Measurements from ENCODE around the gene KCTD14.
"Not testable (repeated sequence)": the region's sequence is repeated elsewhere in the genome, so short reads cannot be mapped to it uniquely, and the experiment has no call there.

The KCTD14 gene

DNA sequence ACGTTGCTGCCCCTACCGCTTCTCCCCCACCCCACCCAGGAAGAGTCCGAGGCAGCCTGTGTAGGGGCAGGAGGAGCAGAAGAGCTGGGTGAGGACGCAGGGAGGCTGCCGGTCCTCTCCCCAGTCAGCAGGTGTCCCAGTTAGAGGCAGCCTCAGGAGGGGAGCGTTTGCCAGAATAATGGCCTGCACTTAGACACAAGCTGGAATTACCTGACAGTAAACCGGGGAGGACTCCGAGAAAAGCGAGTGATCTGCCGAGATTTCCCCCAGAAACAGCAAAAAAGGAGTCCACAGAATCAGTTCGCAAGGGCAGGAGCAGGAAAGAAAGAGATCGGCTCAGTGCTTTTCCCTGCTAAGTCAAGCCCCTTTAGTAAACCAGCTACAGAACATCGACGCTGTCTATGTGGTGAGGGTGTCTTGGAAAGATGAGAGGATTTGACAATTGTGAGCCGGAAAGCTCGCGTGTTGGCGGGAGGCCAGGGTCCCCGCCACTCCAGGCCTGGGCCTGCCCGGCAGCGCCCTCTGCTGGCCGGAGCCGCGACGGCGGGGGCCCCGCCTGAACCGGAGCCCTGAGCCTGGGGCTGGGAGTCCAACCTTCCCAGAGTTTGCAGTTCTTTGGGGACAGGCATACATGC, 22.9 kb upstream of the KCTD14 start:
- peak; percentile 72 to 83 for DNase-seq

DNA sequence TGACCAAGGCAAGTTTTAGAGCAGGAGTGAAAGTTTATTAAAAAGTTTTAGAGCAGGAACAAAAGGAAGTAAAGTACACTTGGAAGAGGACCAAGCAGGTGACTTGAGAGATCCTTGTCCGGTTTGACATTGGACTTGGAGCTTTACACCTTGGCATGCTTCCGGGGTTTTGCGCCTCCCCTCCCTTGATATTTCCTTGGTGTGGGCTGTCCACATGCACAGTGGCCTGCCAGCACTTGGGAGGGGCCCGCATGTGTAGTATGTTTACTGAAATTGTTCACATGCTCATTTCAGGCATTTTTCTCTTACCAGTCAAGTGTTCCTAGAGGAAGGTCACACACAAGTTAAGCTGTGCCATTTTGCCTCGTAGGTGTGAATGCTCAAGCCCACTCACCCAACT, 21.6 kb upstream of the KCTD14 start:
- no peak for DNase-seq

DNA sequence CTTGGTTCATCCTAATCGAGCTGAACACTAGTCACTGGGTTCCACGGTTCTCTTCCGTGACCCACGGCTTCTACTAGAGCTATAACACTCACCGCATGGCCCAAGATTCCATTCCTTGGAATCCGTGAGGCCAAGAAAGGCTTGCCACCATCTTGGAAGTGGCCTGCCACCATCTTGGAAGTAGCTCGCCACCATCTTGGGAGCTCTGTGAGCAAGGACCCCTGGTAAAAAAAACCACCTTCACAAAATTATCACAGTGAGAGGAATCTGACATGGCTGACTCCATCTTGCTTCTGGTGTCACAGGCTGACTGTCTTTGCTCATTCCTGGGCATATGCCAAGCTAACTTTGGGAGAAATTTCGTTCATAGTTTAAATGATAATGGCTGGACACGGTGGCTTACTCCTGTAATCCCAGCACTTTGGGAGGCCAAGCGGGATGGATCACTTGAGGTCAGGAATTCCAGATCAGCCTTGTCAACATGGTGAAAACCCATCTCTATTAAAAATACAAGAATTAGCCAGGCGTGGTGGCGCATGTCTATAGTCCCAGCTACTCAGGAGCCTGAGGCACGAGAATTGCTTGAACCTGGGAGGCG, 18.9 kb upstream of the KCTD14 start:
- no peak for DNase-seq

DNA sequence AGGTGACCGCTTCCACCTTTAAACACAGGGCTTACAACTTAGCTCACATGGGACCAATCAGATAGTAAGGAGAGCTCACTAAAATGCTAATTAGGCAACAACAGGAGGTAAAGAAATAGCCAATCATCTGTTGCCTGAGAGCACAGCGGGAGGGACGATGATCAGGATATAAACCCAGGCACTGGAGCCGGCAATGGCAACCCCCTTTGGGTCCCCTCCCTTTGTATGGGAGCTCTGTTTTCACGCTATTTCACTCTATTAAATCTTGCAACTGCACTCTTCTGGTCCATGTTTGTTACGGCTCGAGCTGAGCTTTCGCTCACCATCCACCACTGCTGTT, 18.3 kb upstream of the KCTD14 start:
- not testable (repeated sequence) for DNase-seq

DNA sequence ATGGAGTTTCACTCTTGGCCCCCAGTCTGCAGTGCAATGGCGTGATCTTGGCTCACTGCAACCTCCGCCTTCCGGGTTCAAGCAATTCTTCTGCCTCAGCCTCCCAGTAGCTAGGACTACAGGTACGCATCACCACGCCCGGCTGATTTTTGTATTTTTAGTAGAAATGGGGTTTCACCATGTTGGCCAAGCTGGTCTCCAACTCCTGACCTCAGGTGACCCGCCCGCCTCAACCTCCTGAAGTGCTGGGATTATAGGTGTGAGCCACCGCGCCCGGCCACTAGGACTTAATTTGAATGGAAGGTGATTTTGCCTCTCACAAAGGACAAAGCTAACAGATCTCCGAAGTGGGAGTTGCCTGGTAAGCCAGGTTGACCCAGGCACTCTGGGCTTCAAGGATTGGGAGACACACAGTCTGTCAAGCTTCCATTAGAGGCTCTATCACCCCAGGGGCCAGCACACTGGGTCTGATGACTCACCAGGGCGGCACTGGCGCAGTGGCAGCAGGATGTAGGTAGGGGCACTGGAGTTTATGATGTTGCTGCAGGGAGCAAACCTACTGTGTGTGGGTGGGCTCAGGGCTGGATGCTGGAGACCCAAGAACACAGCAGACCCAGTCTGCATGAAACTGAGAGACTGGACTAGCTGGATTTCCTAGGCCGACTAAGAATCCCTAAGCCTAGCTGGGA, 17.8 kb upstream of the KCTD14 start:
- no peak for DNase-seq

DNA sequence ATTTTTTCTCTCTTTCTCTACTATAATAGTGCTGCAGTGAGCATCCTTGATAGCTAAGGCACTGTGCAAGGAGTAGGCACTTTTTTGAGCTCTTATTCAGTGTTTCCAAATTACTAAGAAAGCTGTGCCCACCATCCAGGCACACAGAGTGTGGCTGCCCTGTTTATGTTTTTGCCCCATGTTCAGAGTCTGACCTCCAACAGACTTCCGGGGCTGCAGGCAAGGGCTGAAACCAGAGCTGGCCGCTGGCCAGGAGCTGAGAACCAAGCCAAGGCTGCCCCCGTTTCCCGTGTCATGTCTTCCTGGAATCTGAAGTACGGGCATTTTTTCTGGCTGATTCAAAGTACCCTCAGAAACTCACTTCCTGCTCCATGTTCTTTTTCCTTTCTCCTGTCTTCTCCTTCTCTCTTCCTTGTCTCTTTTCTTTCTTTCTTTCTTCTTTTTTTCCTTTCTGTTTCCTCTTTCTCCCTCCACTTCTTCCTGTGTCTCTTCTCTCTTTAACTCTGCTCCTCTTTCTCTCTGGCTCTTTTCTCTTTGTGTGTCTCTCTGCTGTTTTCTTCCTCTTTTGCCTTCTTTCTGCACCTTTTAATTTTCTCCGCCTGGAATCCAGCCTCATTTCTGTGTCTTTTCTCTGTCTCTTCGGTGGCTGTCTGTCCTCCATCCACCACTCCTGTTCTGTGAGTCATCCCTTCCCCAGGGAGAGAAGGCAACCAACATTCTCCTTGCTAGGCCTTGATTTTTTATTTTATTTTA, 17.0 kb upstream of the KCTD14 start:
- peak; percentile 61 to 83 for DNase-seq

DNA sequence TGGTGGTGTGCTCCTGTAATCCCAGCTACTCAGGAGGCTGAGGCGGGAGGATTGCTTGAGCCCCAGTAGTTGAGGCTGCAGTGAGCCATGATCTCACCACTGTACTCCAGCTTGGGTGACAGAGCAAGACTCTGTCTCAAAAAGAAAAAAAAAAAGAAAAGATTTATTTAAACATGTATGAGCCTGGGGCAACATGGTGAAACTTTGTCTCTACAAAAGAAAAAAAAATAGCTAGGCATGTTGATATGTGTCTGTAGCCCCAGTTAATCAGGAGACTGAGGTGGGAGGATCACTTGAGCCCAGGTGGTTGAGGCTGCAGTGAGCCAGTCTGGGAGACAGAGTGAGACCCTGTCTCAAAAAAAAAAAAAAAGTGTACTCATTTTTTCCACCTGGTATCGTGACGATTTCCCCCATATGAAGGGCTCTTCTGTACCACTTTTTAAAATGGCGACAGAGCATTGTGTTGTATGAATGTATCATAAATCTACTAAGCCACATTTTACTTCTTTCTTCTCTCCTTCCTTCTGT, 16.4 kb upstream of the KCTD14 start:
- DNase-seq, result no peak

DNA sequence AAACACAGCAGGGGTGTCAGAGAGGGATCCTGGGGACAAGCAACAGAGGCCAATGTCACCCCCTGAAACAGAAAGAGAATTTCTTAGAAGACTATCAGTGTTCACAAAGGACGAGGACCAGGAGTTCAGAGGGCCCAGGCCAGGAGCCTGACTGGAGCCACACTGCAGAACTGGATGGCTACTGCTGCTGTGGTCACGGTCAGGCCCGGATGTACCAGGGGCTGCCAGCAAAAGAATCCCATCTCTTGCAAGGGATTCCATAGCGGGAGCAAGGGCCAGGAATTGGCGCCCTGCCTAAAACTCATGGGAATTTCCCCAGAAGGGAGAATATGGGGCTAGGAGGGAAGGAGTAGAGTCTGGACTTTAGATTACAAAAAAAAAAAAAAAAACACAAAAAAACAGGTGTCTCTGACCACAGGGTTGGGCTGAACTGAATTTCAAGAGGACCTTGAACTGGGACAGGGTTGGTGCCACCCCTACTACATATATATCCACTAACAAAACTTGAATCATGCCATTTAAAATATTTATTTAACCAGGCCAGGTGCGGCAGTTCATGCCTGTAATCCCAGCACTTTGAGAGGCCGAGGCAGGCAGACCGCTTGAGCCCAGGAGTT, 15.7 kb upstream of the KCTD14 start:
- no peak for DNase-seq

DNA sequence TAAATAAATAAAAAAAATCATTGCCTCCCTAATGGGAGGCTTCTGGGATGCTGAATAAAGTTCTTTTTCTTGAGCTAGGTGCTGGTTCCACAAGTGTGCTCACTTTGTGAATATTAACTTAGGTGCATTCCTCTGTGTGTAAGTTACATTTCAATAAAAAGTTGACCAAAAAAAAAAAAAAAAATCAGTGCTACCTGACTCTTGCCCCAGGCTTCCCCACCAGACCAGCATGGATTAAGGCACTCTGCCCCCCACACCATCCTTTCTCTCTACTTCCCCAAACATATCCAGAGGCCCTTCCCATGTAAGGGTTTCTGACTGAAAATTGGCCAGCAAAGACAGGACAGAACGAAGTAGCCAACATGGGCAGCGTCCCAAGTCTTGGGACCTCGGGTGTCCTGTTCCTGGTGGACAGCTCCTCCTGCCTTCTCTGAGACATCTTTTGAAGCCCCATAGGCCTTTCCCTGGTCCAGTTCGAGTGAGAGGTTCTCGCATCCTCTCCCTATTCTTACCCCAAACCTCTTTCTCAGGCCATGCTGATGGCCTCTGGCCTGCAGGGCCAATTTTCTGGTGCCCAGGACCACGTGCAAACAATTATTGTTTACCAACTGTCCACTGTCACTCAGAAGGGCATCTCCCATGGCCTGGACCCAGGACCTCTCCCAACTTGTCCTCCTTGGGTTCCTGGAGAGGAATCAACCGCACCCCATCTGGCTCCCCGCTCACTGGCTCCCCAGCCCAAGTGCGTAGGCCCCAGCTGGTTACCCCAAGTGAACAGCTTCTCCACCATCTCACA, 14.9 kb upstream of the KCTD14 start:
- DNase-seq, result no peak

DNA sequence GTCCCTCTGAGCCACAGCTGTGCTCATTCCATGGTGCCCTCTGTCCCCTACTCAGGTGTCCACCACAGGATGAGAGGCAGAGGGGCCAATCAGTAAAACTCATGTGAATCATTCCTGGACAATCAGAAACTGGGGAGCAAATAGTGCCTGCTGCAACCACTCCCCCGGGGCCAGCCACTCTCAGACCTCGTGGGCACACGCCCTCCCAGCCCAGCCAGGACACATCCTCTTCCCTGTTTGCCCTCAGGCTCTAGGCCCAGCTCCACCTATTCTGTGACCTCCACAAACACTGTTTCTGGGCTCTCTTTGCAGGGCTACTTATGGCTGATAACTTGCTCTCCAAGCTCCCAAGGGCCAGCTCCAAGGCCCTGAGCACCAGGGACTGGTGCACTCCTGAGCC, 14.0 kb upstream of the KCTD14 start:
- DNase-seq, result no peak

DNA sequence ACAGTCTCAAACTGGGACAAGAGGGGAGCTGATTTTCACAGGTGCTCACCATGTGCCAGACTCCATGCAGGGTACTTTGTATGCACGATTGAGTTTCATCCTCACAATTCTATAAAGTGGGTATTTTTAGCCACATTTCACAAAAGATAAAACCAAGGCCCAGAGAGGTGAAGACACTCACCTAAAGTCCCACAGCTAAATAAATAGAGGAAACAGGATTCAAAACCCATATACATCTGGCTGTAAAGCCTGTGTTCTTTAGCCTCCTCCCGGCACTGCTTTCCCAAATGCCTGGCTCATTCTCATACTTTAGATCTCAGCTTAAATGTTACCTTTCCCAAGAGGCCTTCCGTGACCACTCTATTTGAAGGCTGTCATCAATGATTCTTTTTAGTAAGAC, 13.2 kb upstream of the KCTD14 start:
- DNase-seq, result no peak

DNA sequence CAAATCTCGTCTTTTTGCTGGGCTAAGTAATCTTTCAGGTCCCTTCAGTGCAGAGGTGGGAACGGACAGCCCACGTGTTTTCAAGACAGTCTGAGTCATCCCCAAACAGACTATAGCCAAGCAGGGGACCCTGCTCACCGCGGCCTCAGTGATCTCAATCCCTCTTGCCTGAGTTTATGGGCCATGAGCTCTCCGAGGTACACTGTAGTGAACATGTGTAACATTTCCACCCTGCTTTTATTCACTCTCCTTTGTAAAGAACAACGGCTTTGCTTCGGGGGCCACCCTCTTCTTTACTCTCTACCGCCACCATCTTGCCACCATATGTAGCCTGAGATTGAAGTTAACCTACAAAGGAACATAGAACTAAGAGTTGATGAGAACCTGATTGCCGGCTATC, 11.5 kb upstream of the KCTD14 start:
- no peak for DNase-seq

DNA sequence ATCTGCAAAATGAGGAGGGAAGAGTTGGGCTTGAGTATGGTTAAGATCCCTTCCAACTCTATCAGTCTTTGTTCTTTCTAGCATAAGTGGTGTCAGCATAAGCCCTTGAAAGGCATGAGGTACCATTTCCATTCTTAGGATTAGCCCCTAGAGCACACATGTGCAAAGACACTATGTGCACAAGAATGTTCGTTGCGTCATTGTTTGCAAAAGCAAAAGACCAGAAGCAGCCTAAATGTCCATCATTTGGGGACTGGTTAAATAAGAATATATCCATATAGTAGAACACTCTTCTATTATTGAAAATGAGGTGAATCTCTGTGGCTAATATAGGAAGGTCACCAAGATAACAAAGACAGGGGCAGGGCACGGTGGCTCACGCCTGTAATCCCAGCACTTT, 10.0 kb upstream of the KCTD14 start:
- DNase-seq, result no peak

DNA sequence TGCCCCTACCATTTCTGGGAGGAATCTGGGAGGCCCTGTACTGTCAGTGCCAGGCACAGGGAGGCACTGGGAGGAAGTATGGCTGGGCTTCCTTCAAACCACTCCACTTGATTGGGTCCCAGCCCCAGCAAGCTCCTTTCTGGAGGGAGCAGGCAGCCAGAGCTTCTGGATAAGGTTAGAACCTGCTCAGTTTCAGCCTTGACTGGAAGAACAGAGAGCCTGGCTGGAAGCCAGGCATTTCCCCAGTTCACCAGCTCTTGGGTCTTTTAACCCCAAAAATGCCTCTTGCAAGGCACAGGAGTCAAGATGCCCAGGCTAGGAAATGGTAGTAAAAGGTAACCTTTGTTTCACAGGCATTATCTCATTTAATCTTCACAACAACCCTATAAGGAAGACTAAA, 9.0 kb upstream of the KCTD14 start:
- no peak for DNase-seq

DNA sequence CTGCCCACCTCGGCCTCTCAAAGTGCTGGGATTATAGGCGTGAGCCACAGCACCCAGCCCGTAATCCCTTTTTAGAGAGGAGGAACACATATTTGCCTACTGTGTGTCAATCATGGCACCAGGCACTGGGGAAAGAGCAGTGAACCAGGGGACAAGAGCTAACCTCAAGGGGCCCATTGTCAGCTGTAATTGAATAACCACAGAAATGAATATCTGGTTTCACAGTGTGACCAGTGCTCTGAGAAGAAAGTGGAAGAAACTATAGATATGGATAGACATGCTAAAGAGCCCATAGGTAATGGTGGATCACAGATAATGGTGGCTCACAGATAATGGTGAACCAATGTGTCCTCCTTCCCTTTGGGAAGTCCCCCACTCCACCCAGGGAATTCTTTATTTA, 8.6 kb upstream of the KCTD14 start:
- DNase-seq, result no peak

DNA sequence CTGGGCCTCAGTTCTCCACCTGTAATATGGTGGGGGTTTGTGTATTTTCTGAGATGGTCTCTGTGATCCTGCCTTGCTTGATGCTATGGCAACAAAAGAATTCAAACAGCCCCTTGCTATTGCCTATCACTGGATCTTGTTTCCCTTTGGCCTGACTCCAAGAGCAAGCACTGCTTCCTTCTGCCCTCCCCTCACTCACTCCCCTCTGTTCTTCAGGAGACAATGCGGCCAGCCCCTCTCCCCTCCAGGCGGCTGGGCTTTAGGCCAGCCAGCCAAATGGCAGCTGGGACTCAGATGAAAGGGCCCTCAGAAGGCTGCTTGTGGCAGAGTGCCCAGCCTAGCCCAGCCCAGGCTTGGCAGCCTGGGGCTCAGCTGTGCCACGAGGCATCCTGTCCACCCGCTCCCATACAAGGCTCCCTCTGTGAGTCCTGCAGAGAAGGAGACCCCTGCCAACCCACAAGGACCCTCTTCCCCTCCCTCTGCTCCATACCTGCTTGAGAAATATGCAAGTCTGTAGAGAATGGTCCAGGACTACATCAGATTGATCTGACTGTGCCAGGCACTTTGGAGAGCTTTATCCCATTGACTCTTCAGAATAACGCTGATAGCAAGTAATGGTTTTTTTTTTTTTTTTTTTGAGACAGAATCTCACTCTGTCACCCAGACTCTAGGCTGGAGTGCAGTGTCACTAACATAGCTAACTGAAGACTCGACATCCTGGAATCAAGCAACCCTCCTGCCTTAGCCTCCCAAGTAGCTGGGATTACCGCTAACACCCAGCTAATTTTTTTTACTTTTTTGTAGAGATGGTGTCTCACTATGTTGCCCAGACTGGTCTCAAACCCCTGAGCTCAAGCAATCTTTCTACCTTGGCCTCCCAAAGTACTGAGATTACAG, 7.6 kb upstream of the KCTD14 start:
- DNase-seq, result peak; percentile 99

DNA sequence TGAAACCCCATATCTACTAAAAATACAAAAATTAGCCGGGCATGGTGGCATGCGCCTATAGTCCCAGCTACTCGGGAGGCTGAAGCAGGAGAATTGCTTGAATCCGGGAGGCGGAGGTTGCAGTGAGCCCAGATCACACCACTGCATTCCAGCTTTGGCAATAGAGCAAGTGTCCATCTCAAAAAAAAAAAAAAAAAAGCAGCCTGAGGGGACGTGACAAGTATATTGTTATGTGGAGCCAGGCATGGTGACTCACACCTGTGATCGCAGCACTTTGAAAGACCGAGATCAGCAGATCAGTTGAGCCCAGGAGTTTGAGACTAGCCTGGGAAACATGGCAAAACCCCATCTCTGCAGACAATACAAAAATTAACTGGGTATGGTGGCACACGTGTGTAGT, 5.3 kb upstream of the KCTD14 start:
- DNase-seq, result not testable (repeated sequence)

DNA sequence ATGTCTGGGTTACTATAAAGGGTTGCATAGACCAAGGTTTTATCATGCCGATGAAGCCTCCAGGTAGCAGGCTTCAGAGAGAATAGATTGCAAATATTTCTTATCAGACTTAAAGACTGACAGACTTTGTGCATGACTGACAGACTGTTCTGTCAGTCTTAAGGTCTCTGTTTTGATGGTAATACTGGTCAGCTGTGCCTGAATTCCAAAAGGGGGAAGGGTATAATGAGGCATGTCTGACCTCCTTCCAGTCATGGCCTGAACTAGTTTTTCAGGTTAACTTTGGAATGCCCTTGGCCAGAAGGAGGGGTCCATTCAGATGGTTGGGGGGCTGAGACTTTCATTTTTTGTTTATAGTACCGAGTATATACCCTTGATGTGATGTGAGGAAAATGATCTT, 4.7 kb upstream of the KCTD14 start:
- no peak for DNase-seq

DNA sequence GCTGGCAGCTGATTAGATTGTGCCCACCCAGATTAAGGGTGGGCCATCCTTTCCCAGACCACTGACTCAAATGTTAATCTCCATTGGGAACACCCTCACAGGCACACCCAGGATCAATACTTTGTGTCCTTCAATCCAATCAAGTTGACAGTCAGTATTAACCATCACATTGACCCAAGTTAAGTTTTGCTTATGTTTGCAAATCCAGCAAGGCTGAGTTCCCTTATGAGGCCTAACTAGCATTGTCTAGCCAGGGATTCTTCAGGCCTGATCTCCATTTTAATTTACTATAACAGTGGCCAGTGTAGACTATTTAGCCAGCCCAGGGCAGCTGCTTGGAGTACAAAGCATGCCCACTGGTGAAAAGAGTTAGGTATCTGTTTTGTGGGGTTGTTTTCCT, 2.3 kb upstream of the KCTD14 start:
- no peak for DNase-seq

DNA sequence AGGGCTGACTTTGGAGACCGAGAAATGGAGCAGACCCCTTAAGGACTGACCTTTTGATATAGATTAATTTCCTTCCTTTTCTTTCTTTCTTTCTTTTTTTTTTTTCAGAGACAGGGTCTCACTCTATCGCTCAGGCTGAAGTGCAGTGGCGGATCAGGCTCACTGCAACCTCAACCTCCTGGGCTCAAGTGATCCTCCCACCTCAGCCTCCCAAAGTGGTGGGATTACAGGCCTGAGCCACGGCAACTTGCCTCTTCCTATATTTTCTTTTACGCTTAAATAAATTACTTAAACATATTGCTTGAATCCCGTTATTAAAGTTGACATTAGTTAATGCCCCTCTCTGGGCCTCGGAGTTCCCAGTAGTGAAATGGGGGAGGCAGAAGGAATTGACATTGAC, 350 bp upstream of the KCTD14 start:
- DNase-seq, result peak in 1 of 2 experiments; percentile 50

DNA sequence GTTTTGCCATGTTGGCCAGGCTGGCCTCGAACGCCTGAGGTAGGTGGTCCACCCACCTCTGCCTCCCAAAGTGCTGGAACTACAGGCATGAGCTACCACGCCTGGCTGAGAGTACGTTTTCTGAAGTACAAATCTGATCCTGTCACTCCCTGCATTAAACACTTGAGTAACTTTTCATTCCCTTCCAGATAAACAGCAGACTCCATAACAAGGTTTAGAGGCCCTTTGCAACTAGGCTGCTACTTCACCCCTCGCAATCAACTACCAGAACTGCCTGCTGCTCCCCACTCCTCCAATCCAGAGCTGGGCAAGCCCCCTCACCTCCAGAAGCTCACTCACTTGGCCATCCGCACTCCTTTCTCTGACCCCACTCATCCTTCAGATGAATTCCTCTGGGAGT, 1.5 kb downstream of the KCTD14 start:
- DNase-seq, result no peak

All from NCI-H2081 (cell line).